GM21717 (cell line): Measurements from ENCODE around the gene USP22.

Source experiments
- ATAC-seq: cut with Tn5 transposase; IDR thresholded peaks from one replicate; pipeline ENCODE4 v1.9.1; 2021; ENCODE audit warnings: mild to moderate bottlenecking, moderate library complexity; ENCODE audit not compliant: unreplicated experiment

The USP22 gene

GRCh38 chr17:21002309-21003006 lies 40.4 kb downstream of the USP22 start:
- ATAC-seq = no peak

DNA sequence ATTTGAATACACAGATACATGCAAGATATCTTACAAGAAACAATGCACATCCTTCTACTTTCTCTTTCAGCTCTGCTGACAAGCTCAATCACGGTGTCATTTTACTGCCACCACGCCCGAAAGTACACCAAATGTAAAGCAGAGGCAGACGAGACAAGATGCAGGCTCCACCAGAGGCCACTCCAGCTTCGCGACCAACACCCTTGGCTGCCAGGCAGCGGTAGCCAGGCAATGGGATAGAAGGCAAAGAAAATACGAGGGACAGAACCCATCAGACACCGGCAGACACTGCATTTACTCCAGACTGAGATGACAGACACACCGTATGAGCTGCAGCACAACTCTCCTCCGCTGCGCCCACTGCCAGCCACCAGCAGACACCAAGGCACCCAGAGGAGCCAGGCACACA lies 41.0 kb downstream of the USP22 start:
- ATAC-seq = no peak

- ATAC-seq = no peak
Observed at GRCh38 chr17:21001111-21001812, 41.5 kb downstream of the USP22 start.

GRCh38 chr17:20999841-21000532 lies 42.8 kb downstream of the USP22 start:
- no peak for ATAC-seq

- no peak for ATAC-seq
Observed at GRCh38 chr17:20999044-20999573, 43.7 kb downstream of the USP22 start.

GRCh38 chr17:20998571-20999043 lies 44.2 kb downstream of the USP22 start:
- no peak for ATAC-seq

- ATAC-seq = no peak
Observed at GRCh38 chr17:20997711-20998570, 44.9 kb downstream of the USP22 start.

- ATAC-seq = no peak
Observed at GRCh38 chr17:20996724-20997615, 45.8 kb downstream of the USP22 start.

DNA sequence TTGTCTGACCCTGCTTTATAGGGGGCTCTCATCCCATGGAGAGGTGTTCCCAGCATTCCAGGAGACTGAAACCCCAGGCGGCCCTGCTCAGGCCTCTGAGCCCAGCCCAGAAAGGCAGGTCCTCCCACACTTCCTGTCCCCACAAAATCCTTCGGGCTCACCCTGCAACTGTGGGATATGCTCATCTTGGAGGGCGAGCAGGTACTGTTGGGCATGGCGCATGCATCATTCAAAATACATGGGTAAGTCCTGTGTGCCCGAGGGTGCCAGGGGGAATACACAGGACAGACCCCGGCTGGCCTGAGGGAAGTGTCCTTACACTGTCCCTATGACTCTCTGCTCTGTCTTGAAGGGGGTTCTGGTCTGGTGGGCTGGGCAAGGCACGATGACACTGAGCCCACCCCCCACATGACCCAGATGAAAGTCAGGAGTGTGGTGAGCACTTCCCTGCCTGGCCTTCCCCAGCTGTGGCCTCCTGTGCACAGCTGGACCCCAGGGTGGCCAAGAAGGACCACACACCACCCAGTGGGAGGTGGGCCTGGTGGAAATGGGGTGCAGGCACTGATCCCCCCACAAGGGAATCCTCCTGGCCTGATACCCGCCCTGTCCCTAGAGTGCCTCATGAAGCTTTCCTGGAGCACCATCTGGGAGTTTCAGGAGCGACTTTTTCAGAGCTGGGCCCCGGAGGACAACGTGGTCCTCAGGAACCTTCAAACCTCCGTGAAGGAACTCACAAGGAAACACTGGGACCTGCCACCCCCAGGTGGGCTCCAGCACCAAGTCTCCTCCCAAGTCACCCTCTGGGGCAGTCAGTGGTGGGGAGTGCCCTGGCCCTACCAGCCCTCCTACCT lies 46.7 kb downstream of the USP22 start:
- no peak for ATAC-seq

- ATAC-seq = no peak
Observed at GRCh38 chr17:20995164-20995872, 47.5 kb downstream of the USP22 start.

DNA sequence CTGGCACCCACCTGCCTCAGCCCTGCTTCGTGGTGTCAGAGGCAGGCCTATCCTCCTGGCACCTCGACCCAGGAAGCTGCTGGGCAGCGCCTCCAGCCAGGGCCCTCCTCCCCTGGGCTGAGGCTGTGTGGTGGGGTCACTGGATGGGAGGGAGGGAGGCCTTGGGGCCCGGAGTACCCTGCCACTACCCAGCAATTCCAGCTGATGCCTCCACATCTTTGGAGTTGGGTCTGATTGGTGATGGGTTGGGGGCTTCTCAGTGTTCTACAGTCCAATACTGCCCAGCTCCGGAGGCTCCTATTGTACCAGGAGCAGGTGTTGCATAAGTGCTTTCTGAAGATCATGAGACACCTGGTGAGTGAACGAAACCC lies 48.0 kb downstream of the USP22 start:
- no peak for ATAC-seq

DNA sequence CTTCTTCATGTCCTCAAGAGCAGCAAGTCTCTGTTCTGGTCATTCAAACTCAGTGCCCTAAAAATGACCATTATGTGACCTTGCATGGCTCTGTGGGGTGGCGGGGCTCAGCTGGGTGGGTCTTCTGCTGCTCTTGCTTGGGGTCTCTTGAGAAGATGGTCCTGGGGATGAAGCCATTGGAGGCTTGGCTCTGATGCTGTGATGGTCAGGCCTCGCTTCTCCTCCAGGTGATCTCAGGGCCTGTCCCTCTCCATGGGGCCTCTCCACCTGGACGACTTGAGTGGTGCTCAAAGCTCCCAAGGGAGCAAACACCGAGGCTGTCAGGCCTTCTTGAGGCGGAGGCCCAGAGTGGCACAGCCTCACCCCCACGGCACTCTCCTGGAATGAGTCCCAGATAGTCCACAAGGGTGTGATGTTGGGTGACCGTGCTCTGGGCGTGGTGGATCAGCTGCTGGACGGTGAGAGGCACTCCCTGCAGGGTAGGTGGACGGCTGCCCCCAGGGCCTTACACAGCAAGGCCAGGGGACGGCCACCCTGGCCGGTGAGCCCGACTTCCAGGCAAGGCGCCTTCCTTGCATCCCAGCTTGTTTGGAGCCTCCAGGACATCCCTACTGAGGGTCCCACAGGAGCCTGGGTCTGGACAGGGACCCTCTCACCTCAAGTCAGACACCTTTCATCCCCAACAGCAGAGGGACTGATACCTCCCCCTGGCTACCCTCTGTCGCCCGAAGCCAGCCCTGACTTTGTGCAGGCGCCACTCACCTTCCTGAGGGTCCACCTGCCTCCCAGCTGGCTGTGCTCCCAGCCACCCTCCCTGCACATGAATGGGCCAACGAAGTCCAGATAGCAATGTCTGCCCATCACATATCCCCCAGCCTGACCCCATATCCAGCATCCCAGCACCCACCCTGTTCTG lies 48.7 kb downstream of the USP22 start:
- ATAC-seq = no peak

DNA sequence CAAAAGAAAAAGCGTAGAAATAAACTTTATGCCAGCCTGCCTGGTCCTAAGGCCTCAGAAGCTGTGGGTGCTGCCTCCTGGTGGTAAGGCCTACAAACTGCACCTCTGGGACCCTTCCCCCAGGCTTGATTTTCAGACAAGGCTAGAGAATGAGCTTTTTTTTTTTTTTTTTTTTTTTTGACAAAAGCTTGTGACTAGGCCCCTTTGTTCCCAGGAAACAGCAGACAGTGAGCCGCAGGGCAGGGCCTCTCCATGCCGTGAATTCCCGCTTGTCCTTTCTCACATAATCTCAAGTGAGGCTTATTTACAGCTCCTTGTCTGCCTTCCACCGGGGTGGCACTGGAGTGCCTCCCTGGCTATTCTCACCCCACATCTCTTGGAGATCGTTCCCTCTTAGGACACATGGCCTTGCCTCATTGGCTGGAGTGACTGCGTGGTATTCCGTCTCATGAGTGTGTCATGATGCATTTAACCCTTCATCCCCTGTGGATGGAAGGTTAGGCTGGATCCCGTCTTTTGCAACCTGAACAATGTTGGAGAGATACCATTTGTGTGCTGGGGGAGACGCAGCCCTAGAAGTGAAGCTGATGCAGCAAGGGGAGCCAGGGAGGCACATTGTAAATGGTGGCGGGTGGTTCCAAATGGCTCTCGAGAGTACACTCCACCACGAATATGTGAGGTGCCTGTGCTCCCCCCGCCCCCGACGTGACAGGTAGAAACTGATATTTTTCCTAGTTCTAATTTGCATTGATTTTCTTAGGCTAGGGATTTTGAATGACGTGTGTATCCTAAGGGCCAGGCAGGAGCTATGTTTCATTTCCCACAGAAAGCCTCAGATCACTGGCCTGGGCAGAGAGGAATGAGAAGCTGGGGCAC lies 49.6 kb downstream of the USP22 start:
- no peak for ATAC-seq

DNA sequence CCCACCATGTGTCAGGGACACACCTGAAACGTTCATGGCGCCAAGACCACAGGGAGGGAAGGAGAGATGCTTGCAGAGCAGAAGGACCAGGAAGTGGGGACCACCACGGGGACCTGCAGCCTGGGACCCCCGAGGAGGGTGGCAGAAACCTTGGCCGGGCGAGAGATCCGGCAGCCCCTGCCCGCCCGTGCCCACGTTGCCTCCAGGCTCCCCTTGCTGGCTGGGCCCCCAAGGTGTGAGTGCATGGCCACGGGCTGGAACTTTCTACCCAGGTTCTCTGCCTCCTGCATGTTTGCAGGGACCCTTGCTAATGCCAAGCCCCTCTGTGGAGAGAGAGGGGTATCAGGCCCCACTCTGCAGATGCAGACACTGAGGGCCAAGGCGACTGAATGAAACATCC lies 50.4 kb downstream of the USP22 start:
- ATAC-seq = no peak

DNA sequence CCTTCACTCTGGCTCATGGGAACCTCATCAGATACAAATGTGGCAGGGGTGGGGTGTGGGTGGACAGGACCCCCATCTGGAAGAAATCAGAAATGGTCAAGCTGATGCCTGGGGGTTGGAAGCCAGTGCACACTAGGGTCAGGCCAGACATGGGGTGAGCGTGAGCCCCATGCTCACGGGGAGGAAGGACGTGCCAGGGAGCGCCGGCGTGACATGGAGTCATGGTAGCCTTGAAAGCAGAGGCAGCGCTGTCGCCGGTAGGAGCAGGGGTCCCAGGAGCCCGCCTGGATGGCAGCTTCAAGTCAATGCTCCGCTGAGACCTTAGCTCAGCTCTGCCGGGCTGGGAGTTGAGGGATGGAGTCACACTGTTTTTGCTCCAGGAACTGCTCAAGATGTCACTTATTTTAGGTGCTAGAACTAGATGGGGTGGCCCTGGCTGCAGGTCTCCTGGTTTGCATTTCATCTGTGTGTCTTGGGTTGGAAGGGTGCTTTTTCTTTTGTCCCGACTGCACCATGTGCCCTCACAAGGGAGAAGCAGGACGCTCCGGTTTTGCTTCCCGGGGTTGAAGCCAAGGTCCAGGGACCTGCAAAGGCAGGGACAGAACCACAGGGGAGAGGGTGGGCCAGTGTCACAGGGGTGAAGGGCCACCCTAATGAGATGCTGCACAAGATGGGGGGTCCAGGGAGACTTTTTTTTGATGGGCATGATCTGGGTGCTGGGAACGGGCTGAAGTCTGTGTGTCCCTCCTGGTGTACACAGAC lies 51.4 kb downstream of the USP22 start:
- no peak for ATAC-seq
